PC-3 (cell line): ENCODE results near the gene TSHZ2. TPM values are rescaled to one million over a fixed set of nuclear protein-coding genes. Genes with fewer than 3 reads are reported as not detected.

Experiments
- ATAC-seq: fragments of 200-7000 bp; cut with Tn5 transposase; 2 replicates; pipeline ENCODE4 v1.9.1; 2020; ENCODE audit warnings: mild to moderate bottlenecking, moderate library complexity
- BruUV-seq: library from RNA; stranded (reverse); fragments of 400-500 nt; replicated peaks from 2 replicates; lab custom pipeline; 2021; lab: Mats Ljungman, UMichigan
- CTCF ChIA-PET: fragments of 300-600 bp; sonication (Branson Sonifier 250); formaldehyde crosslinking; loops from one replicate; lab custom pipeline; 2022; ENCODE audit warnings: antibody characterized with exemption; lab: Charles Lee
- POLR2A ChIA-PET: fragments of 300-600 bp; sonication (Branson Sonifier 250); formaldehyde crosslinking; loops from one replicate; lab custom pipeline; 2022; ENCODE audit warnings: antibody characterized with exemption; ENCODE audit not compliant: unreplicated experiment; lab: Charles Lee
- DNase-seq: peaks from one replicate; pipeline ENCODE4 v3.0.0-alpha.2; 2015
- H2AFZ ChIP-seq: fragments of 300-600 bp; sonication (generic); 2 replicates; pipeline ENCODE4 v1.6.0; 2016; ENCODE audit warnings: antibody characterized with exemption, low read length
- H3F3A ChIP-seq: fragments of 300-600 bp; sonication (generic); one replicate; pipeline ENCODE4 v1.6.0; 2017; ENCODE audit warnings: antibody characterized with exemption, low read length, control low read depth, mild to moderate bottlenecking; ENCODE audit not compliant: unreplicated experiment
- H3K27ac ChIP-seq: fragments of 300-600 bp; sonication (generic); 2 replicates; pipeline ENCODE4 v1.5.1; 2016; ENCODE audit warnings: mild to moderate bottlenecking, low read length
- H3K27me3 ChIP-seq: fragments of 300-600 bp; sonication (generic); 2 replicates; pipeline ENCODE4 v1.6.1; 2016; ENCODE audit warnings: low read length, mixed read lengths
- H3K36me3 ChIP-seq: fragments of 300-600 bp; sonication (generic); 2 replicates; pipeline ENCODE4 v1.6.1; 2016; ENCODE audit warnings: low read depth, mixed run types, low read length, mixed read lengths
- H3K4me1 ChIP-seq: fragments of 300-600 bp; sonication (generic); 2 replicates; pipeline ENCODE4 v1.5.1; 2016; ENCODE audit warnings: low read length; ENCODE audit not compliant: insufficient read depth
- H3K4me2 ChIP-seq: fragments of 300-600 bp; sonication (generic); 2 replicates; pipeline ENCODE4 v1.6.0; 2016; ENCODE audit warnings: low read length
- H3K4me3 ChIP-seq: fragments of 300-600 bp; sonication (generic); 2 replicates; pipeline ENCODE4 v1.5.1; 2016; ENCODE audit warnings: mild to moderate bottlenecking, low read length, mixed read lengths
- H3K79me2 ChIP-seq: fragments of 300-600 bp; sonication (generic); 2 replicates; pipeline ENCODE4 v1.6.1; 2017; ENCODE audit warnings: low read length, mixed read lengths
- H3K9ac ChIP-seq: fragments of 300-600 bp; sonication (generic); 2 replicates; pipeline ENCODE4 v1.6.0; 2016; ENCODE audit warnings: mild to moderate bottlenecking, low read length
- H3K9me2 ChIP-seq: fragments of 300-600 bp; sonication (generic); replicated peaks from 2 replicates; pipeline ENCODE4 v1.6.1; 2016; ENCODE audit warnings: mixed run types, low read length, mixed read lengths
- H3K9me3 ChIP-seq: fragments of 300-600 bp; sonication (generic); 2 replicates; pipeline ENCODE4 v1.6.1; 2016; ENCODE audit warnings: low read length, mixed read lengths
- H4K20me1 ChIP-seq: fragments of 300-600 bp; sonication (generic); 2 replicates; pipeline ENCODE4 v1.6.1; 2016; ENCODE audit warnings: low read length, mixed read lengths
- EZH2 ChIP-seq: fragments of 300-600 bp; sonication (generic); IDR thresholded peaks from one replicate; pipeline ENCODE4 v1.6.1; 2017; ENCODE audit warnings: antibody characterized with exemption, mild to moderate bottlenecking, low read length; ENCODE audit not compliant: unreplicated experiment
- EZH2phosphoT487 ChIP-seq: fragments of 300-600 bp; sonication (generic); IDR thresholded peaks from 2 replicates; pipeline ENCODE4 v1.6.1; 2018; ENCODE audit warnings: mild to moderate bottlenecking, antibody characterized with exemption, low read length, borderline replicate concordance
- intact Hi-C: fragments of 100-400 bp; cut with micrococcal nuclease; formaldehyde crosslinking; loops from 2 replicates; pipeline ENCODE4 v1.9.0; 2023
- total RNA-seq: library from RNA; depleted of rRNA; stranded (reverse); fragments of >200 nt; gene quantifications from 2 replicates; pipeline ENCODE4 v1.2.3, GENCODE V29; 2014
- TF ChIP-seq, protein P1 (sequence below): fragments of 300-600 bp; sonication (generic); conservative IDR thresholded peaks from 2 replicates; pipeline ENCODE4 v1.5.1; 2017; ENCODE audit warnings: antibody characterized with exemption, low read depth, mild to moderate bottlenecking, low read length

TSHZ2 gene
- total RNA-seq, 1 experiment from 2014 or later = not detected

- CTCF ChIA-PET = no interaction called here
- no peak for ATAC-seq
Measured at GRCh38 chr20:53227523-53227922, 255.4 kb downstream of the TSHZ2 start.

GRCh38 chr20:53231061-53231460, 258.9 kb downstream of the TSHZ2 start:
- Histone ChIP-seq H3F3A (no peaks in the 10 kb centered on the region), H3K36me3 (no peaks in the 10 kb centered on the region), H3K9me2 (no peaks in the 10 kb centered on the region), H3K27ac (no peak overlapping the region), H2AFZ (no peak overlapping the region), H4K20me1 (no peaks in the 10 kb centered on the region), H3K27me3 (peaks cover 39% of the 10 kb centered on the region), H3K4me3 (no peak overlapping the region), H3K79me2 (no peaks in the 10 kb centered on the region), H3K9me3 (no peaks in the 10 kb centered on the region), H3K4me2 (no peak overlapping the region), H3K9ac (no peak overlapping the region), H3K4me1 (no peaks in the 10 kb centered on the region)
- ChIA-PET CTCF (no interaction called here), POLR2A (no interaction called here)
- DNase-seq (no peak), ATAC-seq (no peak)
- intact Hi-C loops = loop anchor here (10.0 kb wide), 1 partner anchor 314 kb away; no protein-coding TSS in a partner anchor
- no TSS peak for BruUV-seq
- TF ChIP-seq, protein P1, sequence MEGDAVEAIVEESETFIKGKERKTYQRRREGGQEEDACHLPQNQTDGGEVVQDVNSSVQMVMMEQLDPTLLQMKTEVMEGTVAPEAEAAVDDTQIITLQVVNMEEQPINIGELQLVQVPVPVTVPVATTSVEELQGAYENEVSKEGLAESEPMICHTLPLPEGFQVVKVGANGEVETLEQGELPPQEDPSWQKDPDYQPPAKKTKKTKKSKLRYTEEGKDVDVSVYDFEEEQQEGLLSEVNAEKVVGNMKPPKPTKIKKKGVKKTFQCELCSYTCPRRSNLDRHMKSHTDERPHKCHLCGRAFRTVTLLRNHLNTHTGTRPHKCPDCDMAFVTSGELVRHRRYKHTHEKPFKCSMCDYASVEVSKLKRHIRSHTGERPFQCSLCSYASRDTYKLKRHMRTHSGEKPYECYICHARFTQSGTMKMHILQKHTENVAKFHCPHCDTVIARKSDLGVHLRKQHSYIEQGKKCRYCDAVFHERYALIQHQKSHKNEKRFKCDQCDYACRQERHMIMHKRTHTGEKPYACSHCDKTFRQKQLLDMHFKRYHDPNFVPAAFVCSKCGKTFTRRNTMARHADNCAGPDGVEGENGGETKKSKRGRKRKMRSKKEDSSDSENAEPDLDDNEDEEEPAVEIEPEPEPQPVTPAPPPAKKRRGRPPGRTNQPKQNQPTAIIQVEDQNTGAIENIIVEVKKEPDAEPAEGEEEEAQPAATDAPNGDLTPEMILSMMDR = no peak
- TF ChIP-seq EZH2phosphoT487 (no peak), EZH2 (no peak)

More at GRCh38 chr20:53227523-53227922, 255.4 kb downstream of the TSHZ2 start:
- Histone ChIP-seq H3K4me1 (no peaks in the 10 kb centered on the region), H3K9me2 (no peaks in the 10 kb centered on the region), H4K20me1 (no peaks in the 10 kb centered on the region), H3K27ac (no peak overlapping the region), H3K9me3 (no peaks in the 10 kb centered on the region), H3K9ac (no peak overlapping the region), H3K4me3 (no peak overlapping the region), H2AFZ (no peak overlapping the region), H3K4me2 (no peak overlapping the region), H3K36me3 (no peaks in the 10 kb centered on the region), H3K79me2 (no peaks in the 10 kb centered on the region), H3K27me3 (peaks cover 46% of the 10 kb centered on the region), H3F3A (no peaks in the 10 kb centered on the region)
- TF ChIP-seq, protein P1 = no peak
- TF ChIP-seq EZH2 (no peak), EZH2phosphoT487 (no peak)
- BruUV-seq = no TSS peak
- intact Hi-C loops = no loop called here
- no peak for DNase-seq
- POLR2A ChIA-PET = no interaction called here

GRCh38 chr20:53237461-53237860, 265.3 kb downstream of the TSHZ2 start:
- Histone ChIP-seq H4K20me1 (no peaks in the 10 kb centered on the region), H3K27me3 (peaks cover 3% of the 10 kb centered on the region; the same call in 1 of the 2 replicates), H2AFZ (no peak overlapping the region), H3K36me3 (no peaks in the 10 kb centered on the region), H3K4me3 (no peak overlapping the region), H3K9me2 (no peaks in the 10 kb centered on the region), H3F3A (no peaks in the 10 kb centered on the region), H3K4me2 (no peak overlapping the region), H3K27ac (no peak overlapping the region), H3K9ac (no peak overlapping the region), H3K9me3 (no peaks in the 10 kb centered on the region), H3K79me2 (no peaks in the 10 kb centered on the region), H3K4me1 (no peaks in the 10 kb centered on the region)
- CTCF ChIA-PET = no interaction called here
- ATAC-seq = no peak
- DNase-seq = no peak
- no peak for TF ChIP-seq EZH2phosphoT487
- TF ChIP-seq EZH2 = no peak
- TF ChIP-seq, protein P1 = no peak
- POLR2A ChIA-PET = no interaction called here
- intact Hi-C loops = loop anchor here (10.0 kb wide), 1 partner anchor 307 kb away; no protein-coding TSS in a partner anchor
- BruUV-seq = no TSS peak
